CD4-positive, alpha-beta T cell treated with Interleukin-21 for 1 hour (primary cell): ENCODE data around the gene GPR68.
A peak's percentile ranks its signal among the peaks of the same experiment; 100 is the strongest.
"Not testable (repeated sequence)": the region's sequence is repeated elsewhere in the genome, so short reads cannot be mapped to it uniquely, and the experiment has no call there.

Experiments used
- DNase-seq: peaks from one replicate; pipeline ENCODE4 v3.0.0-alpha.2; 2020

The GPR68 gene

DNA sequence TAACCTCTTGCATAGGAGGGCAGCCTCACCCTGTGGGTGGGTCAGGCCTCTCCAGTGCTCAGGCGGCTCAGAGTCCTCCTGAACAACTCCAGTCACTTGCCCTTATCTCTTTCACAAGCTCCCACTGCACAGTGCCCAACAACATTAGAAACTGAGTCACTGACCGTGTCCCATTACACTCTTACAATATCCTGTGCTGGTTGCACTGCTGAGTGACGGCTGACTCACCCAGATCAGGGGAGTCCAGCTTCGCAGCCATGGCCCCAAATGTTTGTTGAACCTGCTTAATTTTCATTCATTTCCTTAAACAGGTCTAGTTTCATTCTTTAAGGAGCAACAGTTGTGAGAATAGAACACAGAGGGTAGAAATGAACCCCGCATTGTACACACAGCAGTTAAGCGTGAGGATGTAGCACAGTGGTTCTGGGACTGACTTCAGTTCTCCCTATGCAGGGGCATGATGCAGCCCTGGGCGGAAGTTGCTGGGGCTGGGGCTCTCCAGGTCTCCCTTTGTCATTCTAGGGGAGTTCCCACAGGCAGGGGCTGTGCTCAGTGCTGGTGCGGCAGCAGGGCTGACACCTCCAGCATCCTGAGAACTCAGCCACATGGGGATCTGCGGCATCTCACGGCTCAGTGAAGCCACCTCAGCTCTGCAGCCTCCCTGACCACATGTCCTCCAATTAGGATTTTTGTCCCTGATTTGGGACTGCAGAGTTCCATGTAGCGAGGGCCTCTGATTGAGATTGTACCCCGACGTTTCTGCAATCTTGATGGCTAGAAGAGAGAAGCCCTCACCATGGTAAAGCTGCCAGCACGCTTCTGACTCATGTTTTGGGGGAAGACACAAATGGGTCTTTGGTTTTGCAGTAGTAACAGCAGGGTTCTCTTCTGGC lies 16.1 kb downstream of the GPR68 start:
- DNase-seq: peak; percentile 83

DNA sequence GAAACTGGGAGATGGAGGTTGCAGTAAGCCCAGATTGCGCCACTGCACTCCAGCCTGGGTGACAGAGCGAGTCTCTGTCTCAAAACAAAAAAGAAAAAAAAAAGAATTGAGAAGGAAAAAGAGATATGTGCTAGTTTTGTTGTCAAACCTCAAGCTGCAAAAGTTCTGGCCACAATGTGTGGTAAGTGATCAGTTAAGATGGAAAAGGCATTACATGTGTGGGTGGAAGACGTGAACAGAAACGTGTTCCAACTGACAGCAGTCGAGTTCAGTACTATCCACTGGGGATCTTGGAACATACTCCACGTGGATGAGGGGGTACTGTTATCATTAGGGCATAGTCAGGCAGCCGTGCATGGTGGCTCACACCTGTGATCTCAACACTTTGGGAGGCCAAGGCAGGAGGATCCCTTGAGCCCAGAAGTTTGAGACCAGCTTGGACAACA lies 17.3 kb downstream of the GPR68 start:
- peak; percentile 43 for DNase-seq

DNA sequence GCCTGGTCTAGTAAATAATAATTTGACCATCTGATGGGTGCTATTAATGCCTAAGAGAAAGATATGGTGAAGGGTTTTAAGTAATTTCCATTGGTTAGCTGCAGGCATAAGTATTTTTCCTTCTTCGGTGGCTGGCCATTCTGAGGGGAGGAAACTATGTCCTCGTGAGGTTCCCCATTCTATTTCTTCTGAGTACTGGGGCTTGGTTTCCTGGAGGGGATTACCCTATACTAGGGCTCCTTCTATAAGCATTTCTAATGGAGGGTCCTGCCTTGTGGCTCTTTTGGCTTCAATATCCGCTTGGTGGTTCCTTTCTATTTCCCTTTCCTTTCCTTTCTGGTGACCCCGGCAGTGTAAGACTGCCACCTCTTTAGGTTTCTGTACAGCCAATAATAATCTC lies 18.1 kb downstream of the GPR68 start:
- DNase-seq: peak; percentile 39

DNA sequence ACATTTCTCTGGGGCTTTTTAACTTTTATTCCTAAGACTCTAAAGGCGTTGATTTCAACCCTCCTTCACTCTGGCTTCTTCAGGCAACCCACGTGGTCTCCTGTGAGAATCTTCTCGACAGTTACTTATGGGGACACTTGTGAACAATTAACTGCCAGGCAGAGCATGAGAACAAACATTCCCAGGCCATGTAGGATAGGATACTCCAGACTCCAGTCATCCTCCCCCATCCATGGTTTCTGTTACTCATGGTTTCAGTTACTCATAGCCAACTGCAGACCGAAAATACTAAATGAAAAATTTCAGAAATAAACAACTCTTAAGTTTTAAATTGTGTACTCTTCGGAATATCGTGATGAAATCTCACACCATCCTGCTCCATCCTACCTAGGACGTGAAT lies 19.5 kb downstream of the GPR68 start:
- DNase-seq: no peak

DNA sequence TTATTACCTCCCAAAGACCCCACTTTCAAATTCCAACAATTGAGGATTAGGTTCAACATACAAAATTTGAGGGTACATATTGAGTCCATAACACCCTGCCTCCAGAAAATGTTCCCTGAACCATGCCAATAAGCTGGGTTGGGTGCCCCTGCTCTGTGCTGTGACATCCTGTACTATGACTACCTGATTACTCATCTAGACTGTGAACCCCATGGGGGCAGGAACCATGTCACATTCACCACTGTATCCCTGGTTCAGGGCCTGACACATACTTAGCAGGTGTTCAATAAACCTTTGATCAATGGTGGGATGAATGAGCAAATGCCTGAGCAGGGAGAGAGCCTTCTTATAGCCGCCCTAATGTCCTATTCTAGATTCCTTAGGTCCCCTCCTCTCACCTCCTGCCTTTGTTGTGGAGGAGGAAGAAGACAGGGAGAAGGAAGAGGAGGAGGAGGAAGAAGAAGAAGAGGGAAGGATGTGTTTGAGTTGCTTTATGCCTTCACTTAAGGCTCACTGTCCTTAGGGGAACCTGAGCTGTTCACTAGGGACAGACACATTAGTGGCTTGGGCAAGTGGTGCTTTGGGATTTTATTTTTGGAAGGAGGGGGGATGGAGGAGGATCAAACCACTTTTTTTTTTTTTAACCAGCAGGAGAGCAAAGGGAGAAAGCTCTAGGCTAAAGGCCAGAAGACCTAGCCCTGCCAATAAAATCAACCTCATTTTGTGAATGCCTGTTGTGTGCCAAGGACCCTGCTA lies 21.3 kb downstream of the GPR68 start:
- DNase-seq: no peak

DNA sequence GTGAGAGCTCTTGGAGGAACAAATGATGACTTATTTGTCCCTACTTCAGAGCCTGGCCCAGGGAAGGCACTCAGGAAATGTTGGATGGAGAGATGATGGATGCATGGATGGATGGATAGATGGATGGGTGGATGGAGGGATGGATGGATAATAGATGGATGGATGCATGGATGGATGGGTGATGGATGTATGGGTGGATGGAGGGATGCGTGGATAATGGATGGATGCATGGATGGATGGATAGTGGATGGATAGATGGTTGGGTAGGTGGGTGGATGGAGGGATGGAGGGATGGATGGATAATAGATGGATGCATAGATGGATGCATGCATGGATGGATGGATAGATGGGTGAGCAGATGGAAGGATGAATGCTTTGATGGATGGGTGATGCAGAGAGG lies 23.2 kb downstream of the GPR68 start:
- no peak for DNase-seq

DNA sequence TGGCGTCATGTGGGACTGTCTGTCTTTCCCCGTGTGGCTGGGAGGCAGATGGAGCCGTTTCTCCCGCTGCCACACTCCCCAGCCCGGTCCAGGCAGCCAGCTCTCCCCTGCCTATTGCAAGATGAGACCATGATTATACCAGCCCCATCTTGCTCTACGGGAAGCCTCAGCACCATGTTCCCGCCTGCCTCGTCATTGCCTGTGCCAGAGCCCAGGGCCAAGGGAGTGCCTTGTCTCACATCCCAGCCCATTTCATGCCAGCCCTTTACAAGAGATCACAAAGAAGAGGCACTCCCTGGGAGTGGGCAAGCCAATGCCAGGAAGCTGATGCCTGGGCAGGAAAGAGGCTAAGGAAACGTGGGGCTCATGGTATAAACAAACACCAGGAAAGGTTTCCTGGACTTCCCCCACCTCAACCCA lies 23.9 kb downstream of the GPR68 start:
- DNase-seq: no peak

DNA sequence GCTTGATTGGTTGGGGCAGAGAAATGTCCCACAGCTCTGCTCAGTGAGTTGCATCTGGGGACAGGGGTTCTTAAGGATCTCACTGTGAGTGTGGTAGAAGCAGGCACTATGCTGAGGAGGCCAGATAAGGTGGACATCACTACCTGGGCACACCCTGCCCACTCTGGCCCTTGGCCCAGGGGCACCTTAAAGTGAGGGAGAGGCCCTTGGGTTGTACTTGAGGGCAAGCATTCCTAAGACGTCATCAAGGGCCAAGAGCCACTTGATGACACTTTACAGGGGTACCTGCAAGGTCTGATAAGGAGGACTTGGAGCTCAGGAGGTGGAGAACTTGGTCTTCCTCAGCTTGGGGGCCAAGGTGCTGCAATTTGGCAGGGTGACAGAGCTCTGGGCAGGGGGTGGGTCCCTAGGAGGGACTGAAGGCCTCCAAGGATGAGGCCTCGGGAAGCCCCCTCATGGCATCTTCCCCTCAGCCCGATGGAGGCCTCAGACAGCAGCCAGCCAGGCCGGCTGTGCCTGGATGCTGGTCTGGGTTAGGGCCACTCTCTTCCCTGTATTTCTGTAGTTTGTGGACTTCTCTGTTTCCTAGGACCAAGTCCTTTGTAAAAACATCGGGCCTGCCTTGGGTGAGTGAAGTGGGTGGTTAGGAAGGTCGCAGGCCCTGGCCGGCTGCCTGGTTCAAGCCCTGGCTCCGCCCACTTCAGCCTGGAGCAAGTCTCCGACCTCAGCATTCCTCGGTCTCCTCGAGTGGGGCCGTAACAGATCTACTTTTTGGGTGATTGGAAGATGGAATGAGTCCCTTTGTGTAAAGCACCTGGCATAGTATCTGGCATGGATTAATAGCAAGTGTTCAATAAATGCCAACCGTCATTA lies 24.8 kb downstream of the GPR68 start:
- no peak for DNase-seq

DNA sequence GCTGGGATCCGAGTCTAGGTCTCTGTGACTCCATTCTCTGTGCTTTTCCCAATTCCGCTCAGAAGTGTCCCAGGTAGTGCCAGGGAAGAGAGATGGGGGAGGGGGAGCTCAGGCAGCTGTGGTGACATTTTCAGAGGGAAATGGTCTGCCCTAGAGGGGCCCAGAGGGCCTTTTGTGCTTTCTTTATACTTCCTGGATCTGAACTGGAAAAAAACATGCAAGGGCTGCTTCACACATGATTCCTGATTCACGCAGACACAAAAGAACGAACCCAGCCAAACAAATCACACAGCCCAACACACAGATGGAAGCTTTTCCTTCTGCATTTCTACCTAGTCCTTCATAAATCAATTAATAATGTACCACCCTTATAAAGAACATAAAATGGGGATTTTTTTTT lies 26.5 kb downstream of the GPR68 start:
- no peak for DNase-seq

DNA sequence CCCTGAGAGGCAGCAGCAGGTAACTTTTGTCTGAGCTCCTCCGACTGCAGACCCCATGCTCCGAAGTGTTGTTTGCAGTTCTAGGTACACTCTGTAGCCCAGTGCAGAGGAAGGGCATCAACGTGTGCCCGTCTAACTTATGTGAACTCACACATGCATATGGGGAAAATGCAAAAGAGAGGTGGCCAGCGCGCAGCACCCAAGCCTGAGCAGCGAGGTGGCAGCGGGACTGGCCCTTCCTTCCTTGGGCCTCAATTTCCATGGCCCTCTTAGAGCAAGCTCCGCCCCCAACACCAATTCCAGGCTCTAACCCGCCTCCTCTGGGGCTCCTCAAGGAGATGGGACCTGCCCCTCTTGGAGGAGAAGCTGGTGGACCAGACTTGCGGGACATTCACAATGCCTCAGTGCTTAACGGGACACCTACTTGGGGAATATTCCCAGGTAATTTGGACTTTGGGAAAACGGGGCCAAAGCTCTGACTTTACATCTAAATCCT lies 27.7 kb downstream of the GPR68 start:
- DNase-seq: no peak

DNA sequence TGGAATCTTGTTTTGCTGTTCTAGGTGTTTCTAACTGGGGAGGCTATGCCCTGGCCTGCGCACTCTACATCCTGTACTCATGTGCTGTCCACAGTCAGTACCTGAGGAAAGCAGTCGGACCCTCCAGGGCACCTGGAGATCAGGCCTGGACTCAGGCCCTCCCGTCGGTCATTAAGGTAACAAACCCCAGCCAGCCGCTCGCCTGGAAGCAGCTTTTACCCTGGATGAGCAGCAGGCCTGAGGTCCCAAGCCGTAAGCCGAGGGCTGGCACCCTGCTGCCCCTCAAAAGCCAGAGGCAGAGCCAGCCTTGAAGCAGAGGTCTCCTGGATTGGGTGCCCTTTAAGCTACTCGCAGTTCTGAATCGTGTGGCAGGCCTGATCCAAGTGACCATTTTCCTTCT lies 29.1 kb downstream of the GPR68 start:
- DNase-seq: no peak

DNA sequence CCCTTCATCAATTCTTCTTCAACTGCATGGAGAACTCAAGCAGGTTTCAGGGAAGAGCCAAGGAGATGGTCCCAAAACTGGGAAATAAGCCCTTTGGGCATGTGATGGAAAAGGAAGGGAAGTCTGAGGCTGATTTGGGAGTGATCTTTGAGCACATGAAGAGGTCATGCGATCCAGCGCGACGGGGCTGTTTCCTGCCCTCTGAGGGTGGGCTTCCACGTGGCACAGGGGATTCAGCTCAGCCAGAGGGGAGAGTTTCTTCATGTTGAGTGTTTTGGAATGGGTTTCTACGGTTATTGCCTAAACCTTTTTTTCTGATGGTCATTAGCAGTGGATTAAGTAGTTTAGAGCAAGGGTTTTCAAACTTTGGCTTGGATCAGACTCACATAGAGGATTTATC lies 30.2 kb downstream of the GPR68 start:
- DNase-seq: no peak

DNA sequence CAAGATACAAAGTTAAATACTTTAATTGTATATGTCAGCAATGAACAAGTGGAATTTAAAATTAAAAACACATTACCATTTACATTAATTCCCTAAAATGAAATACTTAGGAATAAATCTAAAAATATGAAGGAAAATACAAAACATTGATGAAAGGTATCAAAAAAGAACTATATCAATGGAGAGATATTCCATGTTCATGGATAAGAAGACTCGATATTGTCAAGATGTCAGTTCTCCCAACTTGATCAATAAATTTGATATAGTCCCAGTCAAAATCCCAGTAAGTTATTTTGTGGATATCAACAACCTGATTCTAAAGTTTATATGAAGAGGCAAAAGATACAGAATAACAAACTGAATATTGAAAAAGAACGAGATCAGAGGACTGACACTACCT lies 33.5 kb downstream of the GPR68 start:
- no peak for DNase-seq

DNA sequence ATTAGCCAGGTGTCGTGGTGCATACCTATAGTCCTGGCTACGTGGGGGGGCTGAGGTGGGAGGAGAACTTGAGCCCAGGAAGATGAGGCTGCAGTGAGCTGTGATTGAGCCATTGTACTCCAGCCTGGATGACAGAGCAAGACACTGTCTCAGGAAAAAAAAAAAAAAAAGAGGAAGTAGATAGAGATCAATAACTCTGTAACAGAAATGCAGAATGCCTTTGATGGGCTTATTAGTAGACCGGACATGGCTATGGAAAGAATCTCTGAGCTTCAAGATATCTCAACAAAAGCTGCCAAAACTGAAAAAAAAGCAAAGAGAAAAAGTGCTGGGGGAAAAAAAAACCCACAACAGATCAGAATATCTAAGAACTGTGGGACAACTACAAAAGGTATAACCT lies 37.5 kb downstream of the GPR68 start:
- no peak for DNase-seq

DNA sequence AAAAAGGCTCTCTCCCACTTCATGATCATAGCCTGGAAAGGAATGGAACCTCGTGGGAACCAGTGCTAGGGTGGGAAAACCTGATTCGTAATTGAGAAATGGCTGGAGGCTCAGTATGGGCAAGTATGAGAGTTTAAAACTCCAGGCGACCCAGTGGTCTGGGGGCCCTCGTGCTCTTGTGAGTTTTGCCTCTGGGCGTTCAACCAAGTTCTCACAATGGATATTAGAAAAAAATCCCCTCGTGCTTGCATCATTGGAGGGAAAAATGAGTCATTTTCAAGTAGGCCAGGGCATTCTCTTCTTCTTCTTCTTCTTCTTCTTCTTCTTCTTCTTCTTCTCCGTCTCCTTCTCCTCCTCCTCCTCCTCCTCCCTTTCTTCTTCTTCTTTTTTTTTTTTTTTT lies 39.0 kb downstream of the GPR68 start:
- DNase-seq: no peak

DNA sequence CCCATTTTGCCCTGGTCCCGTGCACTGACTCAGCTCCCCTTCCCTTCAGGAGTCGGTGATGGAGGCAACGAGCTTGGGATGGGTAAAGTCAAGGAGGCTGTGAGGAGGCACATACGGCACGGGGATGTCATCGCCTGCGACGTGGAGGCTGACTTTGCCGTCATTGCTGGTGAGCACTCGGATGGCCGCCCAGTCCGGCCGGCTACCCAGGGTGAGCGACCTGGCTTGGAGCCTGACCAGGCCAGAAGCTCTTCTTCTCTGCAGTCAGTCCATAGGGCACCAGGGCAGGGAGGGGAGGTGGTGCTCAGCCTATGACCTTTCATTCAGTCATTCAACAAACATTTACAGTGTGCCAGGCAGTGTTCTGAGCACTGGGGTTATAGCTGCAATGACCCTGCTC lies 39.8 kb downstream of the GPR68 start:
- DNase-seq: no peak

DNA sequence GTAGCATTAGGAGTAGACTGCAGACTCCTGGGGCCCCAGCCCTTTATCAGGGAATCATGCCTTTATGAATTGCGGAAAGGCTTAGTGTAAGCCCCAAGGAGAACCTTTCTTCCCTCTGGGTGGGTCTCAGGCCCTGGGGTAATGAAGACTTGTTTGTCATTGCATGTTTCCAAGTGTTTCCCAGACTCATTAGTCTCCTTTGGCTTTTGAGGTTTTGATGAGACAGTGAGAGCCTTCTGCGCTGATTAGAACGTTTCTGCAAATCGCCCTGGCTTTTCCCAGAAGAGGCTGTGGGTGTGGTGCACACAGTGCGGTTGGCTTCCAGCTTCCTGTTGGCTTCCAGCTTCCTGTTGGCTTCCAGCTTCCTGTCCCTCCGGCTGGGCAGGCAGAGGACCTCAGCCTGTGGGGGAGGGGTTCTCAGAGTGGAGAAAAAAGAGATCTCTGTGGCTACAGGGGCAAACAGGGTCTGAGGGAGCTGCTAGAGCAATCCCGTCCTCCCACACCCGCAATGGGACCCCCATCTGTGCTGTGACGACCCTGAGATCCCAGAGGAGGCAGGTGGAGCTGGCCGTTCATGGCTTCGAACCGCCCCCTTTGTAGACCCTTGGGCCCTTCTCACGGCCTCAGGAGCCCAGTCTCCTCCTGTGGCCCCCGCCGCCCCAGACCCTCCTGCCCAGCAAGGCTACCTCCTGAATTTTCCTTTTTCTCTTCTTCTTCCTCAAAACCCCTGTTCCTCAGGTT lies 42.1 kb downstream of the GPR68 start:
- DNase-seq: no peak

DNA sequence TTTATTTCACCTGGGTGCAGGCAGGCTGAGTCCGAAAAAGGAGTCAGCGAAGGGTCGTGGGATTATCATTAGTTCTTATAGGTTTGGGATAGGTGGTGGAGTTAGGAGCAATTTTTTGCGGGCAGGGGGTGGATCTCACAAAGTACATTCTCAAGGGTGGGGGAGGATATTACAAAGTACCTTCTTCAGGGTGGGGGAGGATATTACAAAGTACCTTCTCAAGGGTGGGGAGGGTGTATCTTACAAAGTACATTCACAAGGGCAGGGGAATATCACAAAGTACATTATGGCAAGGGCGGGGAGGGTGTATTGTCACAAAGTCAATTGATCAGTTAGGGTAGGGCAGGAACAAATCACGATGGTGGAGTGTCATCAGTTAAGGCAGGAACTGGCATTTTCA lies 43.7 kb downstream of the GPR68 start:
- DNase-seq: not testable (repeated sequence)

DNA sequence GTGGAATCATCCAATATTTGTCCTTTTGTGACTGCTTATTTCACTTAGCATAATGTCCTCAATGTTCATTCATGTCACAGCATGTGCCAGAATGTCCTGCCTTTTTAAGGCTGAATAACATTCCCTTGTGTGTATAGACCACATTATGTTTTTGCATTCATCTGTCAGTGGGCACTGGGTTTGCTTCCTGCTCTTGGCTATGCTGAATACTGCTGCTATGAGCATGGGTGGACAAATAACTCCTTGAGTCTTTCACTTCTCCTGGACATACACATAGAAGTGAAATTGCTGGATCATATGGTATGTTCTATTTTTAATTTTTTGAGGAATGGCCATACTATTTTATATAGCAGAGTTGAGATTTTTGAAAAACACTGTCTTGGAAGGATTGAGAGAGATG lies 46.9 kb downstream of the GPR68 start:
- no peak for DNase-seq

DNA sequence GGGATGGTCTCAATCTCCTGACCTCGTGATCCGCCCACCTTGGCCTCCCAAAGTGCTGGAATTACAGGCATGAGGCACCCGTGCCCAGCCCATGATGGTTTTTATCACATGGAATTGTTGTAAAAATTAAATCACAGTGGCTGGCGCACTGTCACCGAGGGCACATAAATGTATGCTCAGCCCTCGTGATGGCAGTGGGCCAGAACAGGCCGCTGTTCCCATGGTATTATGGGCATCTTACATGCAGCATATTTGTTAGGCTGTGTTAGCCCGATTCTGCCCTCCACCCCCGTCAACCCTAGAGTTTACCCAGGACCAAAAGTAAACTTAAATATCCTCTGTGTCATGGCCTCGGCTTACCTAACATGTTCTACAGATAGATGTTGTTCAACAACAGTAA lies 48.6 kb downstream of the GPR68 start:
- no peak for DNase-seq

DNA sequence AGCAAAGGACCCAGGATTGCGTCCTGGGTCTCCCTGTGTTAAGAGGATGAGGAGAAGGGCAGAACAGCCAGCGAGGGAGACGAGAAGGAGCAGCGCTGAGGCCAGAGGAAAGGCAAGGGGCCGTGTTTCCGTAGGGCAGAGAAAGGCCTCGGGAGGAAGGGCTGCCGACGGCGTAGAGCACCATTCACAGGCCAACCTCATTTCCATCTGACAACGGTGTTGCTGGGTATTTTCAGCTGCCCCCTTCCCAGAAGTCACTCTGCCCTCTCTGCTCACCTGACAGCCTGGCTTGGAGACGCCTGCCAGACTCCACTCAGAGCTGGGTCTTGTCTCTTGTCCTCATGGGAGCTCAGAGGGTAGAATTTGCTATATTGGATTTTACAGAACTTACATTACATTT lies 51.4 kb downstream of the GPR68 start:
- DNase-seq: no peak

DNA sequence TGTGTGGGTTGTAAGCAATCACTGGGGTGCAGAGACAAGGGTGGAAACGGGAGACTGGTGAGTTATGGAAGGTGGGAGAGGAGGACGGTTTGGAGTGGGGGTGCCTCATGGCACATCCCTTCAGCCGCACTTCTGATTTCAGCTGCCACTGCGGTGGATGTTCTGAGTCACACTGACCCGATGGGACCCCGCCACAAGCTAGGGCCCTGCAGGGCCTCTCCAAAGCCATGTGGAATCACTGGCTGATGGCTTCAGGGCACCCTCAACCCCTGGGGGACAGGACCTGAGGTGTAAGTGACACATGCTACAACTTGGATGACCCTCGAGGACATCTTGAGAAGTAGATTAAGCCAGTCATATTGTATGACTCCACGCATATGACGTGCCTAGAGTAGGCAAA lies 53.7 kb downstream of the GPR68 start:
- no peak for DNase-seq
